ENCODE results near the gene DZIP1.

Gene DZIP1

DNA sequence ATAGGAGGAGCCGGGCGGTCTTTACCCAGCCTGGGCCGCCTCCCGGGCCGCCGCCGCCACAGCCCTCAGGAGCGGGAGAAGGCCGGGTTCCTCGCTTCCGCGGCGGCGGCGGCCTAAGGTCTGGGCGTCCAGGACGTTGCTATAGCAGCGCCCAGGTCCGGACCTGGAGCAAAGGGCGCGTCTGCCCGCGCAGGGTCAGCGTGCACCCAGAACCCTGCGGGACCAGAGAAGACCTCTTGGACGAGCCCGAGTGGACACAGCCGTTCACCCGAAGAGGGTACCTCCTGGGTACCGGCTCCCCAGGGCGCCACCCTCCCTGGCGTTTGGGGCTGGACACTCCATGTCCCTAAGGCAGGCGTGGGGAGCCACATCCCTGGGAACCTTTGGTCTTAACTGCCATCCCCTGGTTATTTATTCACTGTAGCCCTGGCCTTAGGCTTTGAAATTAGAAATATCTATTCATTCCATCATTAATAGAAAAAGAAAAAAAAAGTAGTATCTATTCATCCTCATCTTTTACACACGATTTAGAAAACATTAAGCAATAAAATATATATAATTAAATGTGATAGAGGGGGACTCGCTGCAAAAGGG lies 2.4 kb downstream of the DZIP1 start:
- no peak for DNase-seq

DNA sequence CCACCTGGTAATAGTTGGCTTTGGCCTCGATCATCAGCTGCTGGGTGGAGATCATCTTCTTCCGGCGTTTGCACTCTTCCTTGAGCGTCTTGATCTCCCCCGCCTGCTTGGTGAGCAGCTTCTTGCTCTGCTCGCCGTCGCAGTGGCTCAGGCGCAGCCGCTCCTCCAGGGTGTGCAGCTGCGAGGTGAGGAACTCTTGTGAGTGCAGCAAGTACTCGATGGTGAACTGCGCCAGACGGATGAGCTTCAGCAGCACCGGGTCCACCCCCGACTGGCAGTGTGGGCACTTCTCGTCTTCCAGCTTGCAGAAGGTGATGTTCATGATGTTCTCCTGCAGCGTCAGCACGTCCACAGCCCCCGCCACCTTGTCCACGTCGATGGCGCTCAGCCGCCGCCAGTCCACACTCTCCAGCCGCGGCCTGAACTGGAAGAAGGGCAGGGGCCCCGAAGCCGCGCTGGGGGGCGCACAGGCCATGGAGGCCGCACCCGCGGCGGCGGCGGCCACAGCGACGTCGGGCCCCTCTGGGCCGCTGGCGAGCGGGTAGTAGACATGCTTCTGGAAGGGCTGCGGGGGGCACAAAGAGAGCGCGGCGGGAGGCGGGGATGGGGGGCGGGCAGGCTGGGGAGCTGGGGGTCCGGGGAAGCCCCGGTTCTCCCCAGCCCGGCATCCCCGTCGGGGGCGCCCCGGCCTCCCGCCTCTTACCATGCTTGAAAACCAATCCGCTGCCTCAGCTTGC lies 3.0 kb downstream of the DZIP1 start:
- DNase-seq = no peak

GRCh38 chr13:95636853-95637252 lies 7.7 kb downstream of the DZIP1 start:
- DNase-seq = no peak

DNA sequence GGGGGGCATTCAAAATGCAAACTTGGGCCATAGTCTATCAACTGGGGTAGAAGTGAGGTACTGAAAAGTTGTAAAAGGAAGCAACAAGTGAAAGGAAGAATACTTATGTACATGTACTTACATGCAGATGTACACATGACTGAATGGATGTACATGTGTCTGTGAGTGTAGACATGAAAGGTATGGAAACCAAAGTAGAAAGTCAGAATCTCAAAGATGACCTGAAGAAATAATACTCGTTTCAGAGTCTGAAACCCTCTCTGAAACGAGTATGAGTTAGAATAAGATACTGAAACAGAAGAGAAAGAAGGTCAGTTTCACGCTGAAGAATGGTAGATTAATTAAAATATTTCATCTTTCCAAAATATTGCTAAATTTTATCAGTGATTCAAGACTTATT lies 13.9 kb downstream of the DZIP1 start:
- DNase-seq = no peak

GRCh38 chr13:95629071-95629470 lies 15.4 kb downstream of the DZIP1 start:
- DNase-seq = no peak

DNA sequence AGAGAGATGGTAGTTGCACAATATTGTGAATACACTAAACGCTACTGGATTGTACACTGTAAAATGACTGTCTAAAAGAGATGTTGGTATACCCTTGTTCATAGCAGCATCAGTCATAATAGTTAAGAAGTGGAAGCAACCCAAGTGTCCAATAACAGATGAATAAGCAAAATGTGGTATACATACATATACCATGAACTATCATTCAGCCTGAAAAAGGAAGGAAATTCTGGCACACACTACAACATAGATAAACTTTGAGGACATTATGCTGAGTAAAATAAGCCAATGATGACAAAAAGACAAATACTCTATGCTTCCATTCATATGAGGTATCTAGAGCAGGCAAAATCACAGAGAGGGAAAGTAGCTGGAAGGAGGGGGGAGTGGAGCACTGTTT lies 16.0 kb downstream of the DZIP1 start:
- DNase-seq = no peak

- no peak for DNase-seq
These were observed 16.9 kb downstream of the DZIP1 start for GRCh38 chr13:95627590-95627989.

- DNase-seq = no peak
These were observed 17.7 kb downstream of the DZIP1 start for GRCh38 chr13:95626768-95627167.

- no peak for DNase-seq
These were observed 20.5 kb downstream of the DZIP1 start for GRCh38 chr13:95624020-95624419.

DNA sequence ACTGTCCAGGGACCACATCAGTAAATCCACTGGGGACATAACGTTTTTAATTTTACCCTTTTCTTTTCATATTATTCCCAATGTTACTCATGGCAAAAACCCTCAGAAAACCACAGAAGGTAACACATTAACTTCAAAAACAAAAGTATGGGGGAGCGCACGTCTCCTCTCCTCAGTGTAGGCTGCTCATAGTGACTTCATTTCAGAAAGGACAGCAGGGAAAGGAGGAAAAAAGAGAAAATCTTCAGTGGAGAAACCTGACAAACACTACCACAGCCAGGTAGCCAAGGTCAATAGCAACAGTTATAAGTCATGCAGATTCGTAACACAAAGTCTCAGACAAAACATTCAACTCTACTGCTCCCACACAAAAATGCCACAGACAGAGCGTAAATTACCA lies 21.4 kb downstream of the DZIP1 start:
- no peak for DNase-seq

DNA sequence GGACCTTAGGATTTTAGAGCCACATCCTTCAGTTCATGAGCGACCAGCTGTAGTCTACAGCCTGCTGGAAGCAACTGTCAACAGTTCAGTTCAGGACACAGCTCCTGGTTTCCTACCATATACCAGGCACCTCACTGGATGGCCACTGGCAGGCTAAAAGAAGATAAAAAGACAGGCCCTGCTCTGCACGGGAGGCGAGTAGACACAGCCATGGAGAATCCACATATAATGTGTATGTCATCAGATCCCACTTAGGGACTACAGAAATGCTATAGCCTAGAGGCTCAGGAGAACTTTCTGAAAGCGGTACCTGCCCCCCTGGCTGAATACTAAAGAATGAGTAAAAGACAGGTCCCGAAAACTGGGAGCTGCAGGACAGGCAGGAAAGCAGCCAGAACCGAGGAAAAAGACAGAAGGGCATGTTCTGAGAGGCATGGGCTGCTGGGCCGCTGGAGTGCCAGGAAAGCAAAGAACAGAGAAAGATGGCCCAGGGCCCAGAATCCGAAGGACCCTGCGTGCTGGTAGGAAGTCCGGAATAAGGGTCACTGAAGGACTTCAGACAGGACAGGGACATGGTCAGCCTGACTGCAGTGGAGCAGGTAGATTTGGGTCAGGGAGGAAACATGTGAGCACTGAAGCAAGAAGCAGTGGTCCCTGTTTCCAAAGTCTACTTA lies 23.5 kb downstream of the DZIP1 start:
- DNase-seq = no peak

DNA sequence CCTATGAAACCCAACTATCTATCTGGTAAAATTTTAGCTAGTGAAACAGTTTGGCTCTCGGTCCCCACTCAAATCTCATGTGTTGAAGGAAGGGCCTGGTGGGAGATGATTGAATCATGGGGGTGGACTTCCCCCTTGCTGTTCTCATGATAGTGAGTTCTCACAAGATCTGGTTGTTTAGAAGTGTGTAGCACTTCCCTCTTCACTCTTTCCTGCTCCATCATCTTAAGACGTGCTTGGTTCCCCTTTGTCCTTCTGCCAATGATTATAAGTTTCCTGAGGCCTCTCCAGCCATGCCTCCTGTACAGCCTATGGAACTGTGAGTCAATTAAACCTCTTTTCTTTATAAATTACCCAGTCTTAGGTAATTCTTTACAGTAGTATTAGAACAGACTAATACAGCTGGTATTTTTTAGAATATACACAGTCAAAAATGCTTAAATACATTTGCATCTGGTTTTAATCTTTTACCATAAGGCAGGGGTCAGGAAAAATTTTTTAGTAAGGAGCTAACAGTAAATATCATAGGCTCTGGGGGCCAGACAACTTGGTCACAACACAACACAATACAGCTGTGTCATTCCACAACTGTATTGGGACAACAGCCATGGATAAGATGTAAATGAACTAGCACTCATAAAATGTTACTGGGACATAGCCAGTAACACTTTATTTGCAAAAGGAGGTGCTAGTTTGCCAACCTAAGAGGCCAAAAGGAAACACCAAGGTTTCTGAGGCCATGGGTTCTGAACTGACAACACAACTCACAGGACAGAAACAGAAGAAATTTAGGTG lies 24.3 kb downstream of the DZIP1 start:
- no peak for DNase-seq

DNA sequence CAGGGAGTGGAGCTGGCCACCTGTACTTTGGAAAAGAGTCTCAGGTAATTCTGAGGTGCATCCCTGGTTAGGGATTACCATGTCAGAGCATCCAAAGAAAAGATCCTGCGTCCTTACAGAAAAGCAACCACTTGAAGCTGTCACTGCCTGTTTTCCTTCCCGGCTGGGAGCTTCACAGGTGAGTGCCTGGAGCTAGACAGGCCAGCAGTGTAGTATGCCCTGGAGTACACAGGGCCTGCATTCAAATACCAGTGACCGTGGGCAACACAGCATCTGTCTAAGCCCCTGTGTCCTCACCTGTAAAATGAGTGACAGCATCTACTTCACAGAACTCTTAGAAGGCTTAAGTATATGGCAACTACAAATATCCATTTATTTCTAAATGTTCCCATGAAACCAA lies 29.0 kb downstream of the DZIP1 start:
- DNase-seq = no peak

- no peak for DNase-seq
These were observed 29.8 kb downstream of the DZIP1 start for GRCh38 chr13:95614641-95615245.

- no peak for DNase-seq
These were observed 35.7 kb downstream of the DZIP1 start for GRCh38 chr13:95608640-95609323.

DNA sequence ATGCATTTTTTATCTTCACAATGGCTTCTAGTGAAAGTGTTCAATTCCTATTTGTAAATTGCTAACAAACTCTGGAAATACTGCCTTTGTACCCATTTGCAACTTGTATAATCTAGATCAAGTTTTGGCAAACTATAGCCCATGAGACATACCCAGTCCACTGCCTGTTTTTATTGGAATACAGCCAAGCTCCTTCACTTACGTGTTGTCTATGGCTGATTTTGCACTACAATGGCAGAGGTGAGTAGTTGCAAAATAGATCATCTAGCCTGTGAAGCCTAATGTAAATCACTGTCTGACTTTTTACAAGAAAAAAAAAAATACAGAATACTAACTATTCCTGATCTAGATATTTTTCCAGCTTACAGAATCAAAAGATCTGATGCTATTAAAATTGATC lies 37.1 kb downstream of the DZIP1 start:
- DNase-seq = no peak

DNA sequence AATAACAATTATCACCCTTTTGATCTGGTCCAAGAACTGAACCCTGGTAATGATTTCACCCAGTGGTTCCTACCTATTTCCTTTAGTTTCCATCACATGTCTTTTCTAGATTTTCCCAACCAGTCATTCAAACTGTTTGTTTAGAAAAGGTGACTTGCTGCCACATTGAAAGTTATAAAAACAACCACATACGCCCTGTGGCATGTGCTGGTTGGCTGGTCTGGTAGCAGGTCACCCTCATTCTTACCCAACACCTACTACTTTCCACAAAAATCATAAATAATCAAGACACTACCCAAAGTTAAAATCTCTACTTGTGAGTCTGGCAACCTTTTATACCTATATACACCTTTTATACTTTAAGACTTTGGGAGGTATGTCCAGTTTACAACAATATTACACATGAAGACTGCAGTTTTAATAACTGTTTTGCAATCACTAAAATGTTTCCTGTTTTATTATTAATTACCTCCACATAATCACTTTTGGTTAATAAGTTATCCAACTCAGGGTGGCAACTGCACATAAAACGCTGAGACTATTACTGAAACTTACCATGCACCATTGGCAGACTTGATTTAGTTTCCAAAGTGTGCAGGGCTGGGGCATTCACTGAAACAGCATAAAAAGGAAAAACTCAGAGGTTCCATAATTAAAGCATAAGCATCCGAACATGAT lies 38.9 kb downstream of the DZIP1 start:
- DNase-seq = no peak

GRCh38 chr13:95604556-95604915 lies 40.0 kb downstream of the DZIP1 start:
- no peak for DNase-seq

DNA sequence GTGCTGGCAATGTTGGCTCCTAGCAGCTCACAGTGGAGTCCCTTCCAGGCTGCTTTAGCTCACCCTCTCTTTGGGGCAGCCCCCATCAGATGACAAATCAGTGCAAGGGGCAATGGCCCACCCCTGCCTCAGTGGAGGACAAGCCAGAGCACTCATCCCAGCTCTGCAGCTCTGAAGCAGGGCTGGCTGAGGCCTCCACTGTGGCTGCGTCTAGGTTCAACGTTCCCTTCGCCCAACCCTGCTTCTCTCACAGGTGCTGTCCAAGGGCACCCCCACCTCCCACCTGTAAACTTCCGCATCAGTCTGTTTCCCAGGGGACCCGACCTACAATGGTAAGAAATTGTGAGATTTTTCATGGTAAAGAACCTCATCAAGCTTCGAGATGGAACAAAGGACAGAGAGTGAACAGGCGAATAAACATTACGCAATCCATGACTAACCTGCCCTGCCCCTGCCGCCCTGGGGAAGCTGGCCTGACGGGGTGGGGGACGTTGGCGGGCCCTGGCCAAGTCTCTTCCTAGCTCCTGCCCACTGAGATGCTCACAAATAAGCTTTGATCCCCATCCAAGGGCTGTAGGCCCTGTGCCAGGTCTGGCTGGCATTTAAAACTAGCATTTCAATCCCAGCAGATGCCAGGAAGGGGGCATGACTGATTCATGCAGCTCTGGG lies 40.5 kb downstream of the DZIP1 start:
- DNase-seq = no peak

GRCh38 chr13:95601906-95602305 lies 42.6 kb downstream of the DZIP1 start:
- no peak for DNase-seq

- no peak for DNase-seq
These were observed 43.3 kb downstream of the DZIP1 start for GRCh38 chr13:95601216-95601615.
